Endothelial cell of umbilical vein (primary cell): ENCODE data around the gene CROCC2. TPM values are rescaled to one million over a fixed set of nuclear protein-coding genes. Genes with fewer than 3 reads are reported as not detected.

Experiments
- BruUV-seq: library from RNA; stranded (reverse); fragments of 400-500 nt; replicated peaks from 2 replicates; lab custom pipeline; 2021; lab: Mats Ljungman, UMichigan
- CTCF ChIA-PET: fragments of 300-600, 350-600 bp; sonication (Branson Sonifier 250); formaldehyde crosslinking; loops from one replicate; lab custom pipeline; 2021; ENCODE audit warnings: antibody characterized with exemption, inconsistent platforms; lab: Charles Lee
- POLR2A ChIA-PET: fragments of 300-600, 350-600 bp; sonication (Branson Sonifier 250); formaldehyde crosslinking; loops from one replicate; lab custom pipeline; 2021; ENCODE audit warnings: antibody characterized with exemption, inconsistent platforms; lab: Charles Lee
- DNase-seq: peaks from one replicate; pipeline ENCODE4 v3.0.0-alpha.2; 2011; ENCODE audit warnings: low read depth, low spot score
- FAIRE-seq: peaks from 2 replicates; lab custom pipeline; 2011; peaks lifted over from hg19 to GRCh38; lab: Jason Lieb, UNC
- H2AFZ ChIP-seq: 2 replicates; pipeline ENCODE4 v1.6.0; 2012; ENCODE audit warnings: low read depth, low read length, control low read depth, inconsistent platforms
- H3K27ac ChIP-seq: 2 replicates; pipeline ENCODE4 v1.5.1; 2011; ENCODE audit warnings: low read depth, mild to moderate bottlenecking, control low read depth, low read length, moderate library complexity; ENCODE audit not compliant: insufficient read depth
- H3K27me3 ChIP-seq, 2 experiments: 2 replicates each; pipeline versions ENCODE4 v1.6.0 to v1.6.1; 2011; ENCODE audit warnings: low read length in 2 of 2, mixed read lengths in 1 of 2; ENCODE audit not compliant: control insufficient read depth in 2 of 2, insufficient read depth in 2 of 2
- H3K36me3 ChIP-seq, 2 experiments: 2 replicates in 1 of 2; 3 replicates in 1 of 2; pipeline ENCODE4 v1.5.1; 2011; ENCODE audit warnings: low read length in 2 of 2, mild to moderate bottlenecking in 1 of 2, moderate library complexity in 1 of 2; ENCODE audit not compliant: control insufficient read depth in 2 of 2, insufficient read depth in 2 of 2; ENCODE audit errors: extremely low read depth in 1 of 2
- H3K4me1 ChIP-seq: 3 replicates; pipeline ENCODE4 v1.5.1; 2011; ENCODE audit warnings: mild to moderate bottlenecking, low read length; ENCODE audit not compliant: control insufficient read depth, insufficient read depth; ENCODE audit errors: extremely low read depth
- H3K4me2 ChIP-seq: 2 replicates; pipeline ENCODE4 v1.6.1; 2011; ENCODE audit warnings: low read length, control low read depth, mixed read lengths; ENCODE audit not compliant: insufficient read depth
- H3K4me3 ChIP-seq, 3 experiments: fragments of 200-600 bp in 1 of 3; sonication (generic), shearing (Covaris generic) in 1 of 3; replicated peaks in 1 of 3; 2 replicates each; pipeline ENCODE4 v1.5.1; 2011 to 2016; ENCODE audit warnings: control low read depth in 3 of 3, low read length in 3 of 3, mild to moderate bottlenecking in 2 of 3, inconsistent platforms in 1 of 3, low read depth in 1 of 3, moderate library complexity in 1 of 3; ENCODE audit not compliant: insufficient read depth in 1 of 3
- H3K79me2 ChIP-seq: 2 replicates; pipeline ENCODE4 v1.6.0; 2012; ENCODE audit warnings: low read length, inconsistent platforms; ENCODE audit not compliant: control insufficient read depth, insufficient read depth
- H3K9ac ChIP-seq: replicated peaks from 2 replicates; pipeline ENCODE3; 2011; ENCODE audit warnings: low read length, control low read depth; ENCODE audit not compliant: insufficient read depth; ENCODE audit errors: extremely low read depth
- H3K9me1 ChIP-seq: replicated peaks from 3 replicates; pipeline ENCODE4 v1.6.0; 2011; ENCODE audit warnings: mild to moderate bottlenecking, low read length; ENCODE audit not compliant: control insufficient read depth, insufficient read depth; ENCODE audit errors: extremely low read depth
- H3K9me3 ChIP-seq: replicated peaks from 2 replicates; pipeline ENCODE4 v1.5.1; 2012; ENCODE audit warnings: low read length, inconsistent platforms; ENCODE audit not compliant: control insufficient read depth, insufficient read depth
- H4K20me1 ChIP-seq: replicated peaks from 2 replicates; pipeline ENCODE3; 2011; ENCODE audit warnings: mild to moderate bottlenecking, low read length; ENCODE audit not compliant: control insufficient read depth, insufficient read depth; ENCODE audit errors: extremely low read depth
- EZH2 ChIP-seq: IDR thresholded peaks from 2 replicates; pipeline ENCODE4 v1.6.1; 2012; ENCODE audit warnings: borderline replicate concordance, low read depth, mild to moderate bottlenecking, moderate library complexity, low read length, inconsistent platforms; ENCODE audit not compliant: severe bottlenecking
- FOS ChIP-seq: IDR thresholded peaks from 2 replicates; pipeline ENCODE4 v1.6.1; 2011; ENCODE audit warnings: mild to moderate bottlenecking, low read length, moderate library complexity, borderline replicate concordance; ENCODE audit not compliant: insufficient read depth
- MYC ChIP-seq: IDR thresholded peaks from one replicate; pipeline ENCODE4 v1.6.1; 2011; ENCODE audit warnings: mild to moderate bottlenecking, low read depth, low read length
- POLR2A ChIP-seq: IDR thresholded peaks from 2 replicates; pipeline ENCODE4 v1.6.1; 2012; ENCODE audit warnings: low read depth, mild to moderate bottlenecking, control low read depth, low read length
- POLR2AphosphoS5 ChIP-seq: IDR thresholded peaks from 2 replicates; pipeline ENCODE4 v1.6.1; 2012; ENCODE audit warnings: low read depth, mild to moderate bottlenecking, control low read depth, low read length, moderate library complexity; ENCODE audit not compliant: insufficient read depth
- dilution Hi-C: fragments of 300-500 bp; cut with MboI; formaldehyde crosslinking; loops from one replicate; pipeline ENCODE4 v1.15.0; 2019; ENCODE audit warnings: low sequenced_read_pairs; ENCODE audit not compliant: extremely low pct_ligation_motif_present
- intact Hi-C: fragments of 100-400 bp; cut with micrococcal nuclease; formaldehyde crosslinking; loops from one replicate; pipeline ENCODE4 v1.10.0; 2022
- polyA plus RNA-seq, 4 experiments: library from polyadenylated mRNA; depleted of rRNA in 3 of 4; stranded (reverse) in 3 of 4; unstranded in 1 of 4; fragments of >200 nt; gene quantifications; 2 replicates each; pipeline versions ENCODE4 v1.2.1 to v1.2.3, GENCODE V29; 2011 to 2012; ENCODE audit warnings: missing spikeins in 1 of 4
- total RNA-seq: library from RNA; stranded (reverse); gene quantifications from 2 replicates; pipeline ENCODE4 v1.2.3, GENCODE V29; 2021
- TF ChIP-seq, protein P1 (sequence below), 2 donors: IDR thresholded peaks; 1 replicate in 1 of 2; 2 replicates in 1 of 2; pipeline ENCODE4 v1.5.1; 2011; ENCODE audit warnings: low read length in 2 of 2, mild to moderate bottlenecking in 2 of 2, moderate library complexity in 2 of 2, control low read depth in 1 of 2, inconsistent platforms in 1 of 2, low read depth in 1 of 2; ENCODE audit not compliant: insufficient read depth in 1 of 2; ENCODE audit errors: extremely low read depth in 1 of 2
- TF ChIP-seq, protein P2 (sequence below): IDR thresholded peaks from 2 replicates; pipeline ENCODE4 v1.6.1; 2011; ENCODE audit not compliant: insufficient read depth, insufficient read length

The CROCC2 gene
- total and polyA plus RNA-seq, 2 donors (not counting 3 experiments of a cell fraction or from before 2014, with no cell fraction given) = not detected

DNA sequence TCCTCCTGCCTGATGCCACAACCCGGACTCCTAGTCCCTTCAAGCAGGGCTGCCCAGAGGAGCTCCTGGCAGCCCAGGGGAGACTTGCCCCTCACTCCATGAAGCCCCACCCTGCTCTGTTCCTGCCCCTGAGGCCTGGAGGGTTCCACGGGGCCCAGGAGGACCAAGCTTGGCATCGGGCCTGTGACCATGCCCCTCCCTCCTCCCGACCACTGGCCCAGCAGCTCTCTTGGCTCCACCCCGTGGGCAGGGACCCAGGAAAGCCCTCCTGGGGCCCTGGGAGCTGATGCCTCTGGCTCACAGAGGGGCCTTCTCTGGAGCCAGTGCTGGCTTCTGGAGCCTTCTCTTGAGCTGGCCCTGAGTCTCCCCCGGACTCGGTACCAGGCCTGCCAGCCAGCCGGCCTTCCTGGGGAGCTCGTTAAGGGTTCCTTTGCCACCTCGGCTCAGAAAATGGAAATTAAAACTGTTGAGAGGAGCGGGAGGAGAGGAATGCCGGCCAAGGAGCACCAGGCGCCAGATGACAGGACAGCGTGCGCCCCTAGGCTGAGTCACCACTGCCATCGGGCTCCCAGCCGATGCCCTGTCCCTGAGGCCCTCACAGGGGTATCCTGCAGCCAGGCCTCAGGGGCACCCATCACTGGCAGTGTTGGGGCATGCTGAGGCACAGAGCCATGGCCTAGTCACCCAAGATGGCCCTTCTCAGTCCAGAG lies 51.7 kb downstream of the CROCC2 start:
- dilution Hi-C loops = no loop called here
- Histone ChIP-seq H3K79me2 (no peaks in the 10 kb centered on the region), H3K36me3 (no peaks in the 10 kb centered on the region), H3K9me3 (no peaks in the 10 kb centered on the region), H4K20me1 (no peaks in the 10 kb centered on the region), H3K9me1 (no peaks in the 10 kb centered on the region), H3K4me1 (no peaks in the 10 kb centered on the region), H3K27me3 (peaks cover 0 to 2% of the 10 kb centered on the region in 2 experiments), H3K4me2 (no peak overlapping the region), H3K9ac (no peak overlapping the region), H3K4me3 (no peak overlapping the region), H3K27ac (no peak overlapping the region), H2AFZ (no peak overlapping the region)
- TF ChIP-seq, protein P1, sequence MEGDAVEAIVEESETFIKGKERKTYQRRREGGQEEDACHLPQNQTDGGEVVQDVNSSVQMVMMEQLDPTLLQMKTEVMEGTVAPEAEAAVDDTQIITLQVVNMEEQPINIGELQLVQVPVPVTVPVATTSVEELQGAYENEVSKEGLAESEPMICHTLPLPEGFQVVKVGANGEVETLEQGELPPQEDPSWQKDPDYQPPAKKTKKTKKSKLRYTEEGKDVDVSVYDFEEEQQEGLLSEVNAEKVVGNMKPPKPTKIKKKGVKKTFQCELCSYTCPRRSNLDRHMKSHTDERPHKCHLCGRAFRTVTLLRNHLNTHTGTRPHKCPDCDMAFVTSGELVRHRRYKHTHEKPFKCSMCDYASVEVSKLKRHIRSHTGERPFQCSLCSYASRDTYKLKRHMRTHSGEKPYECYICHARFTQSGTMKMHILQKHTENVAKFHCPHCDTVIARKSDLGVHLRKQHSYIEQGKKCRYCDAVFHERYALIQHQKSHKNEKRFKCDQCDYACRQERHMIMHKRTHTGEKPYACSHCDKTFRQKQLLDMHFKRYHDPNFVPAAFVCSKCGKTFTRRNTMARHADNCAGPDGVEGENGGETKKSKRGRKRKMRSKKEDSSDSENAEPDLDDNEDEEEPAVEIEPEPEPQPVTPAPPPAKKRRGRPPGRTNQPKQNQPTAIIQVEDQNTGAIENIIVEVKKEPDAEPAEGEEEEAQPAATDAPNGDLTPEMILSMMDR (IDR thresholded peaks at IDR 0.05; ENCODE audit: extremely low read depth in 1 of 2, insufficient read depth in 1 of 2, low read depth in 1 of 2, low read length in 2 of 2) = no peak
- TF ChIP-seq POLR2A = no peak
- intact Hi-C loops = no loop called here
- ChIA-PET POLR2A (no interaction called here), CTCF (interaction anchor here (2.6 kb wide), 1 partner anchor 26 kb away, joined by 7 read pairs; no protein-coding TSS in a partner anchor)
- DNase-seq = no peak
- no peak for FAIRE-seq
- no TSS peak for BruUV-seq

DNA sequence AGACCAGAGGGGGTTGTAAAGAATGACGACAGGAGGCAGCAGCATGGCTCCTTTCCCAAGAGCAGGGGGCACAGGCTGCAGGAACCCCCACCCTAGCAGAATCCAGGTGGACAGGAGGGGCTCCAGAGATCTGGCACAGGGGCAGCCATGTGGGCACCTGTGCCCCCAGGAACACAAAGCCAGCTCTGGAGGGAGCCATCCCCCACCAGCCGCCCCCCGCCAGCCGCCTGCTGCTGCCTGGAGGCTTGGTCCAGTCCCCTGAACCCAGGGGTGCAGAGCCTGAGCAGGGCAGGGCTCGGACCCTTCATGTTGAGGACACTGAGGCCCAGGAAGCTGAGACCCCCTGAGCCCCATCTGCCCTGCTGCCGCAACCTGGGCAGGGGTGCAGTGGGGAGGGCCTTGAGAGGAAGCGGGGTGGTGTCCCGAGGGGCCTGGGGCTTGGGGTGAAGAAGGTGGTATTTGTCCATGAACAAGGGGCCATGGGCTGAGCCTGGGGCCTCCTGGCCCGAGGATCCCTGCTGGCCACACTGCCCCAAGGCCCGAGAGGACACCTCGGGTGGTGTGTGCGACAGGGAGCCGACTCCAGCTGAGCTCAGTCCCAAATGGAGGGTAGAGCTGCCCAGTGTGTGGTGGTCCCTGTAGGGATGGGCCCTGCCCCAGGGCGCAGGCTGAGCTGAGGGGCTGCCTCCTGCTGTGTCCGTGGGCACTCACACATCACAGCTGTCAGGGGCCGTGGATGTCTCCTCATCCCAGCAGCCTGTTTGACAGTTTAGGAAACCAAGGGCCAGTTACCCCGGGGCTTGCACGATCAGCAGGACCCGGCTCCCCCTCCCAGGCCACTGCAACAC lies 52.5 kb downstream of the CROCC2 start:
- TF ChIP-seq POLR2A = no peak
- no peak for TF ChIP-seq POLR2AphosphoS5
- TF ChIP-seq, protein P2, sequence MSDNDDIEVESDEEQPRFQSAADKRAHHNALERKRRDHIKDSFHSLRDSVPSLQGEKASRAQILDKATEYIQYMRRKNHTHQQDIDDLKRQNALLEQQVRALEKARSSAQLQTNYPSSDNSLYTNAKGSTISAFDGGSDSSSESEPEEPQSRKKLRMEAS = no peak
- TF ChIP-seq, protein P1 (IDR thresholded peaks at IDR 0.05; ENCODE audit: extremely low read depth in 1 of 2, insufficient read depth in 1 of 2, low read depth in 1 of 2, low read length in 2 of 2) = no peak
- no peak for TF ChIP-seq EZH2
- no peak for TF ChIP-seq FOS
- no peak for TF ChIP-seq MYC
- Histone ChIP-seq H3K36me3 (no peaks in the 10 kb centered on the region), H4K20me1 (no peaks in the 10 kb centered on the region), H3K4me2 (no peak overlapping the region), H3K27me3 (peaks cover 0 to 2% of the 10 kb centered on the region in 2 experiments), H3K4me1 (no peaks in the 10 kb centered on the region), H3K9ac (no peak overlapping the region), H3K79me2 (no peaks in the 10 kb centered on the region), H3K9me1 (no peaks in the 10 kb centered on the region), H3K4me3 (no peak overlapping the region), H2AFZ (no peak overlapping the region), H3K27ac (no peak overlapping the region), H3K9me3 (no peaks in the 10 kb centered on the region)
- intact Hi-C loops = no loop called here
- BruUV-seq = no TSS peak
- ChIA-PET CTCF (interaction anchor here (0.9 to 2.6 kb wide), 2 partner anchors 25 to 44 kb away, joined by 3 to 7 read pairs; no protein-coding TSS in a partner anchor), POLR2A (no interaction called here)
- dilution Hi-C loops = no loop called here
- DNase-seq = no peak
- no peak for FAIRE-seq
